Peyer's patch (tissue), 4 donors: ENCODE measurements around the gene SYNRG.

Source experiments
- CTCF ChIP-seq, 6 experiments: fragments of 450-650 bp in 4 of 6; fragments of 200-600 bp in 2 of 6; sonication (generic) in 1 of 6; IDR thresholded peaks; one replicate each; pipeline ENCODE4 v1.5.1; 2017 to 2019; ENCODE audit warnings: antibody characterized with exemption in 6 of 6, mild to moderate bottlenecking in 3 of 6, moderate library complexity in 1 of 6
- POLR2A ChIP-seq, 2 donors: fragments of 450-650 bp; IDR thresholded peaks; one replicate each; pipeline ENCODE4 v1.5.1; 2017; ENCODE audit warnings: antibody characterized with exemption in 2 of 2, mild to moderate bottlenecking in 2 of 2, moderate library complexity in 2 of 2

- TF ChIP-seq CTCF (IDR thresholded peaks at IDR 0.05) = no peak
- TF ChIP-seq POLR2A (IDR thresholded peaks at IDR 0.05) = no peak
These were observed 128.1 kb downstream of the SYNRG start for GRCh38 chr17:37481001-37481665.
